A673 (cell line): Measurements from ENCODE around the gene ANP32E. TPM values are rescaled to one million over a fixed set of nuclear protein-coding genes. Genes with fewer than 3 reads are reported as not detected.

Experiments used
- BruUV-seq: library from RNA; stranded (reverse); fragments of 400-500 nt; replicated peaks from 2 replicates; lab custom pipeline; 2021; lab: Mats Ljungman, UMichigan
- CTCF ChIA-PET: fragments of 300-600 bp; sonication (Branson Sonifier 250); formaldehyde crosslinking; loops from one replicate; lab custom pipeline; 2022; ENCODE audit warnings: antibody characterized with exemption; lab: Charles Lee
- POLR2A ChIA-PET: fragments of 300-600 bp; sonication (Branson Sonifier 250); formaldehyde crosslinking; loops from one replicate; lab custom pipeline; 2022; ENCODE audit warnings: antibody characterized with exemption; ENCODE audit not compliant: low non-redundant PET; lab: Charles Lee
- DNase-seq: peaks from one replicate; pipeline ENCODE4 v3.0.0-alpha.2; 2015; ENCODE audit warnings: low spot score
- H3K27ac ChIP-seq: fragments of 200-600 bp; sonication (generic); 2 replicates; pipeline ENCODE4 v1.5.1; 2016; ENCODE audit warnings: mixed run types, low read depth, mild to moderate bottlenecking, mixed read lengths, antibody characterized with exemption, low read length; ENCODE audit not compliant: poor library complexity, severe bottlenecking
- H3K27me3 ChIP-seq: fragments of 200-600 bp; sonication (generic); replicated peaks from 2 replicates; pipeline ENCODE4 v1.6.1; 2017; ENCODE audit warnings: mixed run types, low read depth, mild to moderate bottlenecking, mixed read lengths, antibody characterized with exemption, low read length; ENCODE audit not compliant: insufficient read depth, poor library complexity
- H3K36me3 ChIP-seq: fragments of 200-600 bp; sonication (generic); 2 replicates; pipeline ENCODE4 v1.6.1; 2016; ENCODE audit warnings: mixed run types, mild to moderate bottlenecking, mixed read lengths, antibody characterized with exemption, low read length; ENCODE audit not compliant: insufficient read depth, poor library complexity, severe bottlenecking
- H3K4me1 ChIP-seq: fragments of 200-600 bp; sonication (generic); 2 replicates; pipeline ENCODE4 v1.6.1; 2017; ENCODE audit warnings: mixed run types, mild to moderate bottlenecking, mixed read lengths, antibody characterized with exemption, low read length; ENCODE audit not compliant: insufficient read depth, poor library complexity, severe bottlenecking
- H3K4me3 ChIP-seq: fragments of 200-600 bp; sonication (generic); 2 replicates; pipeline ENCODE4 v1.5.1; 2016; ENCODE audit warnings: low read depth, mixed run types, mild to moderate bottlenecking, mixed read lengths, low read length; ENCODE audit not compliant: poor library complexity, severe bottlenecking
- H3K9me3 ChIP-seq: fragments of 200-600 bp; sonication (generic); 2 replicates; pipeline ENCODE4 v1.6.1; 2016; ENCODE audit warnings: mixed run types, low read depth, mild to moderate bottlenecking, mixed read lengths, antibody characterized with exemption, low read length; ENCODE audit not compliant: poor library complexity, severe bottlenecking
- EZH2 ChIP-seq: fragments of 200-600 bp; sonication (generic); IDR thresholded peaks from 2 replicates; pipeline ENCODE4 v1.6.1; 2017; ENCODE audit warnings: borderline replicate concordance, low read depth, mild to moderate bottlenecking, mixed read lengths, antibody characterized with exemption, low read length; ENCODE audit not compliant: poor library complexity, severe bottlenecking
- intact Hi-C: fragments of 100-400 bp; cut with micrococcal nuclease; formaldehyde crosslinking; loops from one replicate; pipeline ENCODE4 v1.10.0; 2022; ENCODE audit not compliant: unreplicated experiment
- total RNA-seq: library from RNA; stranded (reverse); gene quantifications from 2 replicates; pipeline ENCODE4 v1.2.3, GENCODE V29; 2021
- TF ChIP-seq, protein P1 (sequence below): fragments of 300-800, 200-600 bp; sonication (generic); conservative IDR thresholded peaks from 2 replicates; pipeline ENCODE4 v1.5.1; 2017; ENCODE audit warnings: low read depth, mild to moderate bottlenecking, antibody characterized with exemption, low read length, moderate library complexity, mixed read lengths

The ANP32E gene
- total RNA-seq, 1 experiment from 2014 or later, result 153 TPM

- intact Hi-C loops, result no loop called here
- BruUV-seq, result no TSS peak
- CTCF ChIA-PET, result no interaction called here
- Histone ChIP-seq H3K27ac (no peak overlapping the region), H3K27me3 (no peaks in the 10 kb centered on the region), H3K4me3 (no peak overlapping the region), H3K9me3 (no peaks in the 10 kb centered on the region), H3K4me1 (peaks cover 27% of the 10 kb centered on the region), H3K36me3 (peaks cover 24% of the 10 kb centered on the region)
- no peak for DNase-seq
- POLR2A ChIA-PET, result no interaction called here
- TF ChIP-seq, protein P1, sequence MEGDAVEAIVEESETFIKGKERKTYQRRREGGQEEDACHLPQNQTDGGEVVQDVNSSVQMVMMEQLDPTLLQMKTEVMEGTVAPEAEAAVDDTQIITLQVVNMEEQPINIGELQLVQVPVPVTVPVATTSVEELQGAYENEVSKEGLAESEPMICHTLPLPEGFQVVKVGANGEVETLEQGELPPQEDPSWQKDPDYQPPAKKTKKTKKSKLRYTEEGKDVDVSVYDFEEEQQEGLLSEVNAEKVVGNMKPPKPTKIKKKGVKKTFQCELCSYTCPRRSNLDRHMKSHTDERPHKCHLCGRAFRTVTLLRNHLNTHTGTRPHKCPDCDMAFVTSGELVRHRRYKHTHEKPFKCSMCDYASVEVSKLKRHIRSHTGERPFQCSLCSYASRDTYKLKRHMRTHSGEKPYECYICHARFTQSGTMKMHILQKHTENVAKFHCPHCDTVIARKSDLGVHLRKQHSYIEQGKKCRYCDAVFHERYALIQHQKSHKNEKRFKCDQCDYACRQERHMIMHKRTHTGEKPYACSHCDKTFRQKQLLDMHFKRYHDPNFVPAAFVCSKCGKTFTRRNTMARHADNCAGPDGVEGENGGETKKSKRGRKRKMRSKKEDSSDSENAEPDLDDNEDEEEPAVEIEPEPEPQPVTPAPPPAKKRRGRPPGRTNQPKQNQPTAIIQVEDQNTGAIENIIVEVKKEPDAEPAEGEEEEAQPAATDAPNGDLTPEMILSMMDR, result no peak
- no peak for TF ChIP-seq EZH2
These were observed 27.6 kb upstream of the ANP32E start for GRCh38 chr1:150263549-150263948.

GRCh38 chr1:150262388-150263320 is 26.7 kb upstream of the ANP32E start:
- CTCF ChIA-PET, result no interaction called here
- Histone ChIP-seq H3K9me3 (no peaks in the 10 kb centered on the region), H3K4me1 (peaks cover 32% of the 10 kb centered on the region), H3K27me3 (no peaks in the 10 kb centered on the region), H3K27ac (no peak overlapping the region), H3K36me3 (peaks cover 24% of the 10 kb centered on the region), H3K4me3 (no peak overlapping the region)
- POLR2A ChIA-PET, result interaction anchor here (0.6 kb wide), 1 partner anchor 310 kb away, joined by 4 read pairs; no protein-coding TSS in a partner anchor
- DNase-seq, result no peak
- intact Hi-C loops, result no loop called here
- no TSS peak for BruUV-seq
- TF ChIP-seq EZH2, result no peak
- TF ChIP-seq, protein P1, result no peak

GRCh38 chr1:150261367-150261766 is 25.5 kb upstream of the ANP32E start:
- POLR2A ChIA-PET, result no interaction called here
- no peak for TF ChIP-seq EZH2
- TF ChIP-seq, protein P1, result no peak

More at GRCh38 chr1:150261367-150261766, 25.5 kb upstream of the ANP32E start:
- CTCF ChIA-PET, result no interaction called here
- peaks cover 14% of the 10 kb centered on the region for H3K36me3 ChIP-seq
- peaks cover 38% of the 10 kb centered on the region for H3K4me1 ChIP-seq
- H3K4me3 ChIP-seq, result no peak overlapping the region
- intact Hi-C loops, result no loop called here
- no TSS peak for BruUV-seq
- H3K9me3 ChIP-seq, result no peaks in the 10 kb centered on the region
- no peaks in the 10 kb centered on the region for H3K27me3 ChIP-seq
- DNase-seq, result no peak
- H3K27ac ChIP-seq, result no peak overlapping the region
